Measurements from ENCODE around the gene POLR2J3. TPM values are rescaled to one million over a fixed set of nuclear protein-coding genes. Genes with fewer than 3 reads are reported as not detected.
"Not testable (repeated sequence)": the region's sequence is repeated elsewhere in the genome, so short reads cannot be mapped to it uniquely, and the experiment has no call there.

Gene POLR2J3
- total RNA-seq, 1 experiment from 2014 or later = 14.9 TPM

DNA sequence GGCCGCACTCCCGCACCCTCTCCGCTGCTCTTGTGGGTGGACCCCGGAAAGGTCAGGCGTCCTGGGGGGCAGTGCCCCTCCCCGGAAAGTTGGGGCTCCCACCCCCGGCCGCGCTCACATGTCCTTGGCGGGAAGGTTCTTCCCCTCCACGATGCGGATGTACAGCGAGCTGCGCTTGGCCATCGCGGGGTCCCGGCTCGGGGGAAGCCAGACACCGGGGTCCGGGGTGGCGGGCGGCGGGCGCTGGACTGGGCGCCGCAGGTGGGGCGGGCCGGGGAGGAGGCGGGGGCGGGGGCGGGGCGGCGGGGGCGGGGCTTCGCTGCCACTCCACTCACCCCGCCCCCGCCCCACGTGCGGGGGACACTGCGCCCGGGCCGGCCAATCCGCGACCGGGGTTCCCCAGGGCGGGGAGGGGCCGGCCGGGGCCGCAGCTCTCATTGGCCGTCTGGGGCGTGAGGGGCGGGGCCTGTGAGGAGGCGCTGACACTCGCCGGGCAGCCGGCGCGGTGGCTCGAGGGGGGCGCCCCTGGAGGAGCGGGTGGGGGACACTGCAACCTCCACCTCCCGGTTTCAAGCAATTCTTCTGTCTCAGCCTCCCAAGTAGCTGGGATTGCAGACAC is 44.2 kb upstream of the POLR2J3 start, which contains the start of gene RASA4:
TSS of gene RASA4 (minus strand) at position 250 of the 619 bp plus-strand sequence. CDS start at position 183, 67 bp downstream.
- H4K5ac ChIP-seq (ENCODE audit: insufficient read length, low read depth, low read length); DNase-seq; H2AK5ac ChIP-seq (ENCODE audit: insufficient read length, low read length); H2BK15ac ChIP-seq (ENCODE audit: low read depth, low read length); H3K4me1 Mint-ChIP-seq; H3K18ac ChIP-seq (ENCODE audit: insufficient read length, low read depth, low read length); H2BK5ac ChIP-seq (ENCODE audit: insufficient read length, low read length); H3K23ac ChIP-seq (ENCODE audit: insufficient read length, low read depth, low read length); H3K4ac ChIP-seq (ENCODE audit: low read depth, low read length); H3K79me1 ChIP-seq (ENCODE audit: insufficient read depth, low read depth, low read length, poor library complexity, severe bottlenecking); H3K4me1 ChIP-seq (ENCODE audit: insufficient read depth, low read length); H3K9me3 ChIP-seq (ENCODE audit: control insufficient read depth, low read depth, low read length); H3K27ac Mint-ChIP-seq; H3K27ac ChIP-seq (ENCODE audit: insufficient read length, low read depth, low read length); H3K4me2 ChIP-seq (ENCODE audit: insufficient read depth, insufficient read length, low read length); H3K36me3 Mint-ChIP-seq (ENCODE audit: insufficient read depth in 1 of 3, low read depth in 3 of 3); H2AFZ ChIP-seq (ENCODE audit: low read length); H4K20me1 ChIP-seq (ENCODE audit: control insufficient read depth, insufficient read depth, insufficient read length); H3K79me2 ChIP-seq (ENCODE audit: insufficient read depth, low read length); H3K23me2 ChIP-seq (ENCODE audit: insufficient read length, low read depth, low read length, poor library complexity, severe bottlenecking); H4K8ac ChIP-seq (replicated peaks; ENCODE audit: insufficient read length, low read depth, low read length); H3K9ac ChIP-seq (ENCODE audit: extremely low read depth, insufficient read length, low read length); H2BK12ac ChIP-seq (ENCODE audit: insufficient read length, low read depth, low read length); H2BK20ac ChIP-seq (ENCODE audit: low read depth, low read length, poor library complexity, severe bottlenecking); H3K9me3 Mint-ChIP-seq; H3K27me3 Mint-ChIP-seq (ENCODE audit: low read depth); H3T11ph ChIP-seq (ENCODE audit: low read length); H3K4me3 Mint-ChIP-seq; H2BK120ac ChIP-seq (ENCODE audit: low read depth, low read length, poor library complexity, severe bottlenecking); H3K56ac ChIP-seq (ENCODE audit: insufficient read length, low read depth, low read length); H3K27me3 ChIP-seq (ENCODE audit: insufficient read depth, low read length); H4K91ac ChIP-seq (ENCODE audit: insufficient read length, low read depth, low read length); H3K14ac ChIP-seq (ENCODE audit: insufficient read depth, low read length): not testable (repeated sequence)
- WGBS (ENCODE audit: extremely low coverage, insufficient read length, low lambda C conversion rate) = no CpG with 5 or more reads among the region's 62 CpGs

DNA sequence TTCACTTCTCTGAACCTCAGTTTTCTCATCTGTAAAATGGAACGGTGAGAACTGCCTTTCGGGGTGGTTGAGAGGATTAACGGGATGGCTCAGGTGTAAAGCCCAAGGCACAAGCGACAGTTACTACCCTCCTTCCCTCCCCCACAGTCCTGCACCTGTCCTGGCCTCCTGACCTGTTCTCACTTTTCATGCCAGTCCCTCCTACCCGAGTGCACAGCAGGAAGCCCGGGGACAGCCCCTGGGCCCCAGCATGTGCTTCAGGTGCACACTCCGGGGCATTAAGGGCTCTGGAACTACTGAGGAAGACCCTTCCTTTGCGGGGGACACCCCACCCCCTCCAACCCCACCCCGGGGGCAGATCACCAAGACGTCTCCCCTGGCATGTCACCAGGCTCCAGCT is 43.5 kb upstream of the POLR2J3 start:
- H3K27ac Mint-ChIP-seq; H3K4me2 ChIP-seq (ENCODE audit: insufficient read depth, insufficient read length, low read length); H3K9me3 ChIP-seq (ENCODE audit: control insufficient read depth, low read depth, low read length); H2BK5ac ChIP-seq (ENCODE audit: insufficient read length, low read length); H4K8ac ChIP-seq (replicated peaks; ENCODE audit: insufficient read length, low read depth, low read length); H3K36me3 Mint-ChIP-seq (ENCODE audit: insufficient read depth in 1 of 3, low read depth in 3 of 3); H2AFZ ChIP-seq (ENCODE audit: low read length); H3K27ac ChIP-seq (ENCODE audit: insufficient read length, low read depth, low read length); H3K4me3 Mint-ChIP-seq; H3K9ac ChIP-seq (ENCODE audit: extremely low read depth, insufficient read length, low read length); H3K23me2 ChIP-seq (ENCODE audit: insufficient read length, low read depth, low read length, poor library complexity, severe bottlenecking); H3T11ph ChIP-seq (ENCODE audit: low read length); H2BK120ac ChIP-seq (ENCODE audit: low read depth, low read length, poor library complexity, severe bottlenecking); H3K4ac ChIP-seq (ENCODE audit: low read depth, low read length); DNase-seq; H3K14ac ChIP-seq (ENCODE audit: insufficient read depth, low read length); H3K9me3 Mint-ChIP-seq; H3K79me2 ChIP-seq (ENCODE audit: insufficient read depth, low read length); H3K4me1 Mint-ChIP-seq; H3K27me3 Mint-ChIP-seq (ENCODE audit: low read depth); H3K4me1 ChIP-seq (ENCODE audit: insufficient read depth, low read length); H2AK5ac ChIP-seq (ENCODE audit: insufficient read length, low read length); H4K20me1 ChIP-seq (ENCODE audit: control insufficient read depth, insufficient read depth, insufficient read length); H2BK15ac ChIP-seq (ENCODE audit: low read depth, low read length); H2BK12ac ChIP-seq (ENCODE audit: insufficient read length, low read depth, low read length); H4K91ac ChIP-seq (ENCODE audit: insufficient read length, low read depth, low read length); H4K5ac ChIP-seq (ENCODE audit: insufficient read length, low read depth, low read length); H2BK20ac ChIP-seq (ENCODE audit: low read depth, low read length, poor library complexity, severe bottlenecking); H3K18ac ChIP-seq (ENCODE audit: insufficient read length, low read depth, low read length); H3K79me1 ChIP-seq (ENCODE audit: insufficient read depth, low read depth, low read length, poor library complexity, severe bottlenecking); H3K27me3 ChIP-seq (ENCODE audit: insufficient read depth, low read length); H3K23ac ChIP-seq (ENCODE audit: insufficient read length, low read depth, low read length); H3K56ac ChIP-seq (ENCODE audit: insufficient read length, low read depth, low read length): not testable (repeated sequence)
- no CpG with 5 or more reads among the region's 10 CpGs for WGBS (ENCODE audit: extremely low coverage, insufficient read length, low lambda C conversion rate)

Measured in H9 (cell line).